Panc1 (cell line): ENCODE data around the gene TRAPPC2L. TPM values are rescaled to one million over a fixed set of nuclear protein-coding genes. Genes with fewer than 3 reads are reported as not detected.

Experiments used
- ATAC-seq: fragments of 200-7000 bp; cut with Tn5 transposase; 2 replicates; pipeline ENCODE4 v1.9.1; 2020; ENCODE audit warnings: mild to moderate bottlenecking, moderate library complexity
- BruUV-seq: library from RNA; stranded (reverse); fragments of 400-500 nt; replicated peaks from 2 replicates; lab custom pipeline; 2021; lab: Mats Ljungman, UMichigan
- CTCF ChIA-PET: fragments of 300-600 bp; sonication (Branson Sonifier 250); formaldehyde crosslinking; loops from one replicate; lab custom pipeline; 2022; ENCODE audit warnings: antibody characterized with exemption; lab: Charles Lee
- POLR2A ChIA-PET: fragments of 300-600 bp; sonication (Branson Sonifier 250); formaldehyde crosslinking; loops from one replicate; lab custom pipeline; 2022; ENCODE audit warnings: antibody characterized with exemption; lab: Charles Lee
- DNase-seq: peaks from one replicate; pipeline ENCODE4 v3.0.0-alpha.2; 2010; ENCODE audit warnings: low read depth, low spot score
- H3K27ac ChIP-seq: 2 replicates; pipeline ENCODE4 v1.5.1; 2011; ENCODE audit warnings: mild to moderate bottlenecking, low read length, inconsistent platforms
- H3K27me3 ChIP-seq: fragments of 200-500 bp; sonication (Bioruptor generic); 2 replicates; pipeline ENCODE4 v1.6.0; 2014; ENCODE audit warnings: low read length, inconsistent platforms; ENCODE audit not compliant: control insufficient read depth, insufficient read depth
- H3K36me3 ChIP-seq: fragments of 200-500 bp; sonication (Bioruptor generic); 2 replicates; pipeline ENCODE4 v1.5.1; 2014; ENCODE audit warnings: inconsistent platforms, mild to moderate bottlenecking, low read length, moderate library complexity; ENCODE audit not compliant: control insufficient read depth, insufficient read depth
- H3K4me1 ChIP-seq: 2 replicates; pipeline ENCODE4 v1.5.1; 2011; ENCODE audit warnings: inconsistent platforms, mild to moderate bottlenecking, low read length, moderate library complexity; ENCODE audit not compliant: control insufficient read depth, insufficient read depth
- H3K4me3 ChIP-seq, 2 experiments: 2 replicates each; pipeline ENCODE4 v1.5.1; 2011 to 2012; ENCODE audit warnings: low read depth in 2 of 2, low read length in 2 of 2, mild to moderate bottlenecking in 2 of 2, inconsistent platforms in 1 of 2, moderate library complexity in 1 of 2
- H3K9me3 ChIP-seq: fragments of 200-500 bp; sonication (Bioruptor generic); 2 replicates; pipeline ENCODE4 v1.5.1; 2014; ENCODE audit warnings: low read depth, mild to moderate bottlenecking, inconsistent platforms, low read length, moderate library complexity; ENCODE audit not compliant: control insufficient read depth, insufficient read depth
- POLR2AphosphoS5 ChIP-seq: IDR thresholded peaks from 2 replicates; pipeline ENCODE4 v1.6.1; 2012; ENCODE audit warnings: mild to moderate bottlenecking, low read depth, low read length, moderate library complexity
- SIN3A ChIP-seq: IDR thresholded peaks from 2 replicates; pipeline ENCODE4 v1.6.1; 2012; ENCODE audit warnings: low read depth, mild to moderate bottlenecking, low read length, moderate library complexity, borderline replicate concordance; ENCODE audit not compliant: insufficient read depth
- TCF7L2 ChIP-seq: IDR thresholded peaks from 2 replicates; pipeline ENCODE4 v1.6.1; 2011; ENCODE audit warnings: mild to moderate bottlenecking, low read depth, low read length, inconsistent platforms
- in situ Hi-C: cut with HindIII; loops from 2 replicates; pipeline ENCODE4 v1.10.0; 2016; ENCODE audit warnings: low sequenced_read_pairs, low pct_unique_long_range_greater_than_20kb
- intact Hi-C: fragments of 100-400 bp; cut with micrococcal nuclease; formaldehyde crosslinking; loops from one replicate; pipeline ENCODE4 v1.10.0; 2022; ENCODE audit not compliant: unreplicated experiment
- total RNA-seq: library from RNA; stranded (reverse); gene quantifications from one replicate; pipeline ENCODE4 v1.2.1, GENCODE V29; 2021; ENCODE audit not compliant: unreplicated experiment
- TF ChIP-seq, protein P1 (sequence below), 2 experiments: IDR thresholded peaks; 2 replicates each; pipeline ENCODE4 v1.6.1; 2011 to 2012; ENCODE audit warnings: low read depth in 2 of 2, control low read depth in 1 of 2, low read length in 1 of 2, mild to moderate bottlenecking in 1 of 2, moderate library complexity in 1 of 2; ENCODE audit not compliant: insufficient read depth in 1 of 2
- TF ChIP-seq, protein P2 (sequence below): fragments of 450-650 bp; IDR thresholded peaks from 2 replicates; pipeline ENCODE4 v1.5.1; 2017; ENCODE audit warnings: mild to moderate bottlenecking

Gene TRAPPC2L
- total RNA-seq, 1 experiment from 2014 or later: 73.8 TPM

DNA sequence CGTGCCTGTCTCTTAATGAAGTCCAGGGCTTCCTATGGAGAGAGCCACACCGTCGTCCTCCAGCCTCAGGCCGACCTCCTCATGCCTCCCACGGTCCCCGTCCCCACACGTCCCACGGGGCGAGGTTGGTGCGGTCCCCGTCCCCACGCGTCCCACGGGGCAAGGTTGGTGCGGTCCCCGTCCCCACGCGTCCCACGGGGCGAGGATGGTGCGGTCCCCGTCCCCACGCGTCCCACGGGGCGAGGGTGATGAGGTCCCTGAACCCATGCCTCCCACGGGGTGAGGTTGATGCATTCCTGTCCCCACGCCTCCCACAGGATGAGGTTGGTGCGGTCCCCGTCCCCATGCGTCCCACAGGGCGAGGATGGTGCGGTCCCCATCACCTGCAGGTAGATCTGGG lies 21.1 kb upstream of the TRAPPC2L start:
- Histone ChIP-seq H3K9me3 (no peaks in the 10 kb centered on the region), H3K36me3 (peaks cover 2% of the 10 kb centered on the region; the same call in 1 of the 2 replicates), H3K27ac (no peak overlapping the region), H3K27me3 (no peaks in the 10 kb centered on the region), H3K4me3 (no peak overlapping the region), H3K4me1 (no peaks in the 10 kb centered on the region)
- ChIA-PET CTCF (no interaction called here), POLR2A (no interaction called here)
- intact Hi-C loops: no loop called here
- TF ChIP-seq, protein P1, sequence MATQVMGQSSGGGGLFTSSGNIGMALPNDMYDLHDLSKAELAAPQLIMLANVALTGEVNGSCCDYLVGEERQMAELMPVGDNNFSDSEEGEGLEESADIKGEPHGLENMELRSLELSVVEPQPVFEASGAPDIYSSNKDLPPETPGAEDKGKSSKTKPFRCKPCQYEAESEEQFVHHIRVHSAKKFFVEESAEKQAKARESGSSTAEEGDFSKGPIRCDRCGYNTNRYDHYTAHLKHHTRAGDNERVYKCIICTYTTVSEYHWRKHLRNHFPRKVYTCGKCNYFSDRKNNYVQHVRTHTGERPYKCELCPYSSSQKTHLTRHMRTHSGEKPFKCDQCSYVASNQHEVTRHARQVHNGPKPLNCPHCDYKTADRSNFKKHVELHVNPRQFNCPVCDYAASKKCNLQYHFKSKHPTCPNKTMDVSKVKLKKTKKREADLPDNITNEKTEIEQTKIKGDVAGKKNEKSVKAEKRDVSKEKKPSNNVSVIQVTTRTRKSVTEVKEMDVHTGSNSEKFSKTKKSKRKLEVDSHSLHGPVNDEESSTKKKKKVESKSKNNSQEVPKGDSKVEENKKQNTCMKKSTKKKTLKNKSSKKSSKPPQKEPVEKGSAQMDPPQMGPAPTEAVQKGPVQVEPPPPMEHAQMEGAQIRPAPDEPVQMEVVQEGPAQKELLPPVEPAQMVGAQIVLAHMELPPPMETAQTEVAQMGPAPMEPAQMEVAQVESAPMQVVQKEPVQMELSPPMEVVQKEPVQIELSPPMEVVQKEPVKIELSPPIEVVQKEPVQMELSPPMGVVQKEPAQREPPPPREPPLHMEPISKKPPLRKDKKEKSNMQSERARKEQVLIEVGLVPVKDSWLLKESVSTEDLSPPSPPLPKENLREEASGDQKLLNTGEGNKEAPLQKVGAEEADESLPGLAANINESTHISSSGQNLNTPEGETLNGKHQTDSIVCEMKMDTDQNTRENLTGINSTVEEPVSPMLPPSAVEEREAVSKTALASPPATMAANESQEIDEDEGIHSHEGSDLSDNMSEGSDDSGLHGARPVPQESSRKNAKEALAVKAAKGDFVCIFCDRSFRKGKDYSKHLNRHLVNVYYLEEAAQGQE (IDR thresholded peaks at IDR 0.05; ENCODE audit: insufficient read depth in 1 of 2, low read depth in 2 of 2, low read length in 1 of 2): no peak
- TF ChIP-seq SIN3A (no peak), POLR2AphosphoS5 (no peak), TCF7L2 (no peak)
- TF ChIP-seq, protein P2, sequence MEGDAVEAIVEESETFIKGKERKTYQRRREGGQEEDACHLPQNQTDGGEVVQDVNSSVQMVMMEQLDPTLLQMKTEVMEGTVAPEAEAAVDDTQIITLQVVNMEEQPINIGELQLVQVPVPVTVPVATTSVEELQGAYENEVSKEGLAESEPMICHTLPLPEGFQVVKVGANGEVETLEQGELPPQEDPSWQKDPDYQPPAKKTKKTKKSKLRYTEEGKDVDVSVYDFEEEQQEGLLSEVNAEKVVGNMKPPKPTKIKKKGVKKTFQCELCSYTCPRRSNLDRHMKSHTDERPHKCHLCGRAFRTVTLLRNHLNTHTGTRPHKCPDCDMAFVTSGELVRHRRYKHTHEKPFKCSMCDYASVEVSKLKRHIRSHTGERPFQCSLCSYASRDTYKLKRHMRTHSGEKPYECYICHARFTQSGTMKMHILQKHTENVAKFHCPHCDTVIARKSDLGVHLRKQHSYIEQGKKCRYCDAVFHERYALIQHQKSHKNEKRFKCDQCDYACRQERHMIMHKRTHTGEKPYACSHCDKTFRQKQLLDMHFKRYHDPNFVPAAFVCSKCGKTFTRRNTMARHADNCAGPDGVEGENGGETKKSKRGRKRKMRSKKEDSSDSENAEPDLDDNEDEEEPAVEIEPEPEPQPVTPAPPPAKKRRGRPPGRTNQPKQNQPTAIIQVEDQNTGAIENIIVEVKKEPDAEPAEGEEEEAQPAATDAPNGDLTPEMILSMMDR: no peak
- BruUV-seq: no TSS peak
- in situ Hi-C loops: no loop called here
- no peak for DNase-seq
- ATAC-seq: no peak

DNA sequence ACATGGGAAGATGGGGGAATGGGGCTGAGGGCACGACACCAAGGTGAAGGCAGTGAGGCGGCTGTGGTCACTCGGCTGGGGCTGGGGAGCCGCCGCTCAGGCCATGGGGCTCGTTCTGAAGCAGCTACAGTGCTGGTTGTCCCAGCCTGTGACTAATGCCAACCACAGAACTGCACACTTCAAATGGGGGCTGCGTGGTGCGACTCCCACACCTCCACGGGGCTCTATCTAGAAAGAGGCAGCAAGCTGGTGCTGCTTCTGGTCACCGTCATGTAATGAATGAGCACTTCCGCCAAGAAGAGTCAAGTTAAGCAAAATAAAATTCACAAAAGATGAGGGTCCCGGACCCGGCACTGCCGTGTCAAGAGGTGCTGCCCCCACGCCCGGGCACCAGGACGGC lies 20.1 kb upstream of the TRAPPC2L start:
- DNase-seq: no peak
- no peaks in the 10 kb centered on the region for H3K4me1 ChIP-seq
- ATAC-seq: no peak

More for the DNA sequence above, 20.1 kb upstream of the TRAPPC2L start:
- Histone ChIP-seq H3K36me3 (peaks cover 2% of the 10 kb centered on the region; the same call in 1 of the 2 replicates), H3K4me3 (no peak overlapping the region), H3K27me3 (no peaks in the 10 kb centered on the region), H3K9me3 (no peaks in the 10 kb centered on the region), H3K27ac (no peak overlapping the region)
- in situ Hi-C loops: no loop called here
- BruUV-seq: no TSS peak
- ChIA-PET CTCF (no interaction called here), POLR2A (no interaction called here)
- intact Hi-C loops: no loop called here
- TF ChIP-seq SIN3A (no peak), TCF7L2 (no peak), POLR2AphosphoS5 (no peak)
- TF ChIP-seq, protein P2: no peak
- TF ChIP-seq, protein P1 (IDR thresholded peaks at IDR 0.05; ENCODE audit: insufficient read depth in 1 of 2, low read depth in 2 of 2, low read length in 1 of 2): no peak
